Fibroblast of lung (primary cell): ENCODE results near the gene DDR1.

Experiments
- CTCF ChIP-seq, 2 donors: IDR thresholded peaks in 1 of 2; conservative IDR thresholded peaks in 1 of 2; 1 replicate in 1 of 2; 2 replicates in 1 of 2; pipeline ENCODE4 v1.5.1; 2011 to 2012; ENCODE audit warnings: low read length in 2 of 2, control low read depth in 1 of 2, inconsistent platforms in 1 of 2, low read depth in 1 of 2, mild to moderate bottlenecking in 1 of 2
- EZH2 ChIP-seq: IDR thresholded peaks from 2 replicates; pipeline ENCODE4 v1.5.1; 2012; ENCODE audit warnings: low read length, control low read depth, mild to moderate bottlenecking; ENCODE audit errors: missing control alignments

- TF ChIP-seq CTCF (conservative IDR thresholded peaks at IDR 0.05 in 1 of 2, IDR thresholded peaks at IDR 0.05 in 1 of 2; ENCODE audit: low read depth in 1 of 2, low read length in 2 of 2) (peak; percentile 71 to 74), EZH2 (no peak)
These were observed 31.2 kb downstream of the DDR1 start for GRCh38 chr6:30915591-30915946.
